Measurements from ENCODE around the gene OR52J3. TPM values are rescaled to one million over a fixed set of nuclear protein-coding genes. Genes with fewer than 3 reads are reported as not detected.

Gene OR52J3
- polyA plus RNA-seq, 1 donor (not counting 4 experiments of a cell fraction or from before 2014, with no cell fraction given), result not detected

DNA sequence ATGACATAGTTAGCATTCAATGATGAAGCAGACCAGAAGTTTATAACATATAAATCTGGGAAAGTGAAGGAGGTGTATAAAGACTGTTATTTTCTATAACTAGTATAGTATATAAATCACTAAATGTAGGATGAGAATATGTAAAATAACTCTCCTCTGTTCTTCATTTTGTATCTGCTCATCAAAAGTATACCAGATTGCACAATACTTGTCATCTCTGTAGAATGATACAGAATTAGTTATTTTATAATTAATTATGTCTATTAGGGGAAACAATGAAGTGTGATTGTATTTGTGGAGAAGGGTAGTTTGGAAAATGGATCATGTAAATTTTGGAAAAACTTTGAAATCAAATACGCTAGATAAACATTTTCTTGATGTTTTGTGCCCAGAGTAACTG lies 33.3 kb upstream of the OR52J3 start:
- no peak for FAIRE-seq
- no peak for TF ChIP-seq EZH2 (IDR thresholded peaks at IDR 0.05; ENCODE audit: low read length)
- TF ChIP-seq, protein P1, sequence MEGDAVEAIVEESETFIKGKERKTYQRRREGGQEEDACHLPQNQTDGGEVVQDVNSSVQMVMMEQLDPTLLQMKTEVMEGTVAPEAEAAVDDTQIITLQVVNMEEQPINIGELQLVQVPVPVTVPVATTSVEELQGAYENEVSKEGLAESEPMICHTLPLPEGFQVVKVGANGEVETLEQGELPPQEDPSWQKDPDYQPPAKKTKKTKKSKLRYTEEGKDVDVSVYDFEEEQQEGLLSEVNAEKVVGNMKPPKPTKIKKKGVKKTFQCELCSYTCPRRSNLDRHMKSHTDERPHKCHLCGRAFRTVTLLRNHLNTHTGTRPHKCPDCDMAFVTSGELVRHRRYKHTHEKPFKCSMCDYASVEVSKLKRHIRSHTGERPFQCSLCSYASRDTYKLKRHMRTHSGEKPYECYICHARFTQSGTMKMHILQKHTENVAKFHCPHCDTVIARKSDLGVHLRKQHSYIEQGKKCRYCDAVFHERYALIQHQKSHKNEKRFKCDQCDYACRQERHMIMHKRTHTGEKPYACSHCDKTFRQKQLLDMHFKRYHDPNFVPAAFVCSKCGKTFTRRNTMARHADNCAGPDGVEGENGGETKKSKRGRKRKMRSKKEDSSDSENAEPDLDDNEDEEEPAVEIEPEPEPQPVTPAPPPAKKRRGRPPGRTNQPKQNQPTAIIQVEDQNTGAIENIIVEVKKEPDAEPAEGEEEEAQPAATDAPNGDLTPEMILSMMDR (optimal IDR thresholded peaks at IDR 0.05 in 1 of 3, IDR thresholded peaks at IDR 0.05 in 1 of 3, conservative IDR thresholded peaks at IDR 0.05 in 1 of 3; ENCODE audit: extremely low read depth in 1 of 3, insufficient read depth in 2 of 3, low read length in 3 of 3), result no peak
- no peak overlapping the region for H3K27ac ChIP-seq (ENCODE audit: control insufficient read depth, insufficient read depth, low read length)
- no peaks in the 10 kb centered on the region for H3K4me1 ChIP-seq (ENCODE audit: control insufficient read depth, extremely low read depth, insufficient read depth, low read length)
- no peaks in the 10 kb centered on the region for H3K79me2 ChIP-seq (ENCODE audit: control insufficient read depth, insufficient read depth, low read length)
- no peak overlapping the region for H2AFZ ChIP-seq (ENCODE audit: control insufficient read depth, low read length)
- dilution Hi-C loops (cut with MboI; ENCODE audit: extremely low pct_ligation_motif_present, low sequenced_read_pairs), result no loop called here
- H3K9ac ChIP-seq (ENCODE audit: control insufficient read depth, extremely low read depth, insufficient read depth, low read length), result no peak overlapping the region
- no peaks in the 10 kb centered on the region for H3K9me1 ChIP-seq (ENCODE audit: control insufficient read depth, extremely low read depth, insufficient read depth, low read length)
- no peaks in the 10 kb centered on the region for H3K27me3 ChIP-seq (ENCODE audit: control insufficient read depth, extremely low read depth, insufficient read depth, low read length)
- H3K36me3 ChIP-seq (ENCODE audit: control insufficient read depth in 2 of 2, extremely low read depth in 1 of 2, insufficient read depth in 2 of 2, low read length in 2 of 2), result no peaks in the 10 kb centered on the region
- no peak for DNase-seq (ENCODE audit: low read depth, low spot score)
- H3K9me3 ChIP-seq (ENCODE audit: control insufficient read depth, low read depth, low read length), result no peaks in the 10 kb centered on the region
- H3K4me3 ChIP-seq (ENCODE audit: control insufficient read depth in 2 of 3, extremely low read depth in 1 of 3, insufficient read depth in 2 of 3, low read depth in 1 of 3, low read length in 3 of 3), result no peak overlapping the region
- H4K20me1 ChIP-seq (ENCODE audit: control insufficient read depth, extremely low read depth, insufficient read depth, low read length), result no peaks in the 10 kb centered on the region
- H3K4me2 ChIP-seq (ENCODE audit: control insufficient read depth, extremely low read depth, insufficient read depth, low read depth, low read length), result no peak overlapping the region

DNA sequence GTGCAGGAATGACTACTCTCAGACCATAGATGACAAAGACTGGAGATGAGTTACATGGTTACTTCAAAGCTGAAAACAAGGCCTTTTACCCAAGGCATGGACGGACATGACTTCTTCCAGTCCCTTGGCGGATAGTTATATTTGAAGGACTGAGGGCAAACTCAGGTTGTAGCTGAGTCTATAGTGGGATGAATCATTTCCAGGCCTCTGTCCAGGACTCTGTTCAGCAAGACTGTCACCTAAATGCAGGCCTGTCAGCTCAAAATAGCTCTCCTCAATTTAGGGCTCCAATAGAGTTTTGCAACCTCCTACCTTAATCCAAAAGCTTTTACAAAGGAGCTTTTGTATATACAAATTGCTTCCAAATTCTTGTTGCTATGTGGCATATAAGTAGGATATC lies 24.3 kb upstream of the OR52J3 start:
- Histone ChIP-seq H3K9me3 (ENCODE audit: control insufficient read depth, low read depth, low read length) (no peaks in the 10 kb centered on the region), H3K27ac (ENCODE audit: control insufficient read depth, insufficient read depth, low read length) (no peak overlapping the region), H3K4me2 (ENCODE audit: control insufficient read depth, extremely low read depth, insufficient read depth, low read depth, low read length) (no peak overlapping the region), H3K36me3 (ENCODE audit: control insufficient read depth in 2 of 2, extremely low read depth in 1 of 2, insufficient read depth in 2 of 2, low read length in 2 of 2) (no peaks in the 10 kb centered on the region), H3K4me3 (ENCODE audit: control insufficient read depth in 2 of 3, extremely low read depth in 1 of 3, insufficient read depth in 2 of 3, low read depth in 1 of 3, low read length in 3 of 3) (no peak overlapping the region), H2AFZ (ENCODE audit: control insufficient read depth, low read length) (no peak overlapping the region), H3K9ac (ENCODE audit: control insufficient read depth, extremely low read depth, insufficient read depth, low read length) (no peak overlapping the region), H4K20me1 (ENCODE audit: control insufficient read depth, extremely low read depth, insufficient read depth, low read length) (no peaks in the 10 kb centered on the region), H3K27me3 (ENCODE audit: control insufficient read depth, extremely low read depth, insufficient read depth, low read length) (no peaks in the 10 kb centered on the region), H3K4me1 (ENCODE audit: control insufficient read depth, extremely low read depth, insufficient read depth, low read length) (no peaks in the 10 kb centered on the region), H3K9me1 (ENCODE audit: control insufficient read depth, extremely low read depth, insufficient read depth, low read length) (no peaks in the 10 kb centered on the region), H3K79me2 (ENCODE audit: control insufficient read depth, insufficient read depth, low read length) (no peaks in the 10 kb centered on the region)
- dilution Hi-C loops (cut with MboI; ENCODE audit: extremely low pct_ligation_motif_present, low sequenced_read_pairs), result no loop called here
- no peak for DNase-seq (ENCODE audit: low read depth, low spot score)
- TF ChIP-seq, protein P1 (optimal IDR thresholded peaks at IDR 0.05 in 1 of 3, IDR thresholded peaks at IDR 0.05 in 1 of 3, conservative IDR thresholded peaks at IDR 0.05 in 1 of 3; ENCODE audit: extremely low read depth in 1 of 3, insufficient read depth in 2 of 3, low read length in 3 of 3), result no peak
- no peak for TF ChIP-seq EZH2 (IDR thresholded peaks at IDR 0.05; ENCODE audit: low read length)
- no peak for FAIRE-seq

Measured in keratinocyte (primary cell).